CD14-positive monocyte (primary cell): ENCODE measurements around the gene HS1BP3. TPM values are rescaled to one million over a fixed set of nuclear protein-coding genes. Genes with fewer than 3 reads are reported as not detected.

Source experiments
- DNase-seq, 3 donors: peaks; one replicate each; pipeline ENCODE4 v3.0.0-alpha.2; 2011 to 2022
- H2AFZ ChIP-seq: 2 replicates; pipeline ENCODE4 v1.6.0; 2012; ENCODE audit warnings: mild to moderate bottlenecking, low read depth, low read length, inconsistent platforms; ENCODE audit not compliant: insufficient read depth, poor library complexity, severe bottlenecking
- H3K27ac ChIP-seq, 2 donors: 1 replicate in 1 of 2; 2 replicates in 1 of 2; pipeline ENCODE4 v1.5.1; 2012 to 2013; ENCODE audit warnings: low read length in 2 of 2, control low read depth in 1 of 2, inconsistent platforms in 1 of 2, low read depth in 1 of 2, mild to moderate bottlenecking in 1 of 2
- H3K27me3 ChIP-seq, 2 donors: one replicate each; pipeline versions ENCODE4 v1.6.0 to v1.6.1; 2011 to 2013; ENCODE audit warnings: low read length in 2 of 2; ENCODE audit not compliant: control insufficient read depth in 2 of 2, insufficient read depth in 2 of 2
- H3K36me3 ChIP-seq, 2 donors: replicated peaks in 1 of 2; 1 replicate in 1 of 2; 2 replicates in 1 of 2; pipeline versions ENCODE4 v1.5.1 to v1.6.1; 2012 to 2013; ENCODE audit warnings: low read length in 2 of 2, control low read depth in 1 of 2, inconsistent platforms in 1 of 2, mild to moderate bottlenecking in 1 of 2; ENCODE audit not compliant: insufficient read depth in 2 of 2, control insufficient read depth in 1 of 2
- H3K4me1 ChIP-seq, 2 donors: 1 replicate in 1 of 2; 2 replicates in 1 of 2; pipeline versions ENCODE4 v1.5.1 to v1.6.1; 2012 to 2013; ENCODE audit warnings: low read length in 2 of 2, control low read depth in 1 of 2, inconsistent platforms in 1 of 2, mild to moderate bottlenecking in 1 of 2, moderate library complexity in 1 of 2; ENCODE audit not compliant: insufficient read depth in 2 of 2, control insufficient read depth in 1 of 2
- H3K4me2 ChIP-seq: replicated peaks from 2 replicates; pipeline ENCODE3; 2012; ENCODE audit warnings: low read length, moderate library complexity, mild to moderate bottlenecking; ENCODE audit not compliant: poor library complexity, severe bottlenecking; ENCODE audit errors: extremely low read depth
- H3K4me3 ChIP-seq, 3 experiments: fragments of 200-600 bp in 1 of 3; sonication (generic) in 1 of 3; replicated peaks in 1 of 3; 1 replicate in 2 of 3; 2 replicates in 1 of 3; pipeline ENCODE4 v1.5.1; 2011 to 2013; ENCODE audit warnings: low read length in 3 of 3, mild to moderate bottlenecking in 3 of 3, control low read depth in 2 of 3, low read depth in 2 of 3, inconsistent platforms in 1 of 3, moderate library complexity in 1 of 3
- H3K79me2 ChIP-seq: 2 replicates; pipeline ENCODE4 v1.6.0; 2012; ENCODE audit warnings: mild to moderate bottlenecking, control low read depth, inconsistent platforms, low read length, moderate library complexity; ENCODE audit not compliant: insufficient read depth
- H3K9ac ChIP-seq: 2 replicates; pipeline ENCODE4 v1.6.0; 2017; ENCODE audit warnings: low read length, mild to moderate bottlenecking; ENCODE audit not compliant: insufficient read depth, poor library complexity, severe bottlenecking
- H3K9me3 ChIP-seq, 2 donors: replicated peaks in 1 of 2; 1 replicate in 1 of 2; 2 replicates in 1 of 2; pipeline versions ENCODE4 v1.5.1 to v1.6.1; 2012 to 2013; ENCODE audit warnings: low read length in 2 of 2, control low read depth in 1 of 2; ENCODE audit not compliant: control insufficient read depth in 1 of 2, insufficient read depth in 1 of 2
- H4K20me1 ChIP-seq: 2 replicates; pipeline ENCODE4 v1.6.0; 2012; ENCODE audit warnings: mild to moderate bottlenecking, low read length, control low read depth, moderate library complexity; ENCODE audit not compliant: insufficient read depth
- H3K27ac Mint-ChIP-seq, 7 donors: one replicate each; pipeline ENCODE4 v1.8.0; 2020; ENCODE audit warnings: mild to moderate bottlenecking in 7 of 7, mixed read lengths in 7 of 7, moderate library complexity in 6 of 7, inconsistent platforms in 2 of 7
- H3K27me3 Mint-ChIP-seq, 3 donors: one replicate each; pipeline ENCODE4 v1.8.0; 2021 to 2022; ENCODE audit warnings: low read depth in 3 of 3, mild to moderate bottlenecking in 3 of 3, mixed read lengths in 3 of 3, moderate library complexity in 3 of 3, inconsistent platforms in 1 of 3
- H3K36me3 Mint-ChIP-seq, 2 donors: one replicate each; pipeline ENCODE4 v1.8.0; 2020; ENCODE audit warnings: mixed read lengths in 2 of 2, inconsistent platforms in 1 of 2, mild to moderate bottlenecking in 1 of 2
- H3K4me1 Mint-ChIP-seq: one replicate; pipeline ENCODE4 v1.8.0; 2020; ENCODE audit warnings: mild to moderate bottlenecking, mixed read lengths
- H3K4me3 Mint-ChIP-seq, 2 donors: one replicate each; pipeline ENCODE4 v1.8.0; 2020; ENCODE audit warnings: mild to moderate bottlenecking in 2 of 2, mixed read lengths in 2 of 2, moderate library complexity in 1 of 2
- H3K9me3 Mint-ChIP-seq, 7 donors: one replicate each; pipeline ENCODE4 v1.8.0; 2020 to 2022; ENCODE audit warnings: mixed read lengths in 7 of 7, mild to moderate bottlenecking in 6 of 7, moderate library complexity in 6 of 7, inconsistent platforms in 2 of 7
- WGBS: methylation state at CpG from one replicate; pipeline ENCODE4 v1.1.5; 2013; ENCODE audit warnings: missing lambda C conversion rate; ENCODE audit not compliant: insufficient coverage; 5-methylcytosine and 5-hydroxymethylcytosine counted together
- intact Hi-C, 2 donors: fragments of 100-400 bp; cut with micrococcal nuclease; formaldehyde crosslinking; loops; one replicate each; pipeline versions ENCODE4 v1.15.0 to v1.15.1; 2023
- polyA plus RNA-seq, 3 donors: library from polyadenylated mRNA; depleted of rRNA in 1 of 3; unstranded in 2 of 3; stranded (reverse) in 1 of 3; fragments of 300-500 nt in 2 of 3; fragments of >200 nt in 1 of 3; fragmentation: Illumina TruSeq in 2 of 3; gene quantifications; 1 replicate in 2 of 3; 2 replicates in 1 of 3; pipeline ENCODE4 v1.2.3, GENCODE V29; 2012 to 2021
- TF ChIP-seq, protein P1 (sequence below): fragments of 200-600 bp; IDR thresholded peaks from one replicate; pipeline ENCODE4 v1.8.0; 2022; ENCODE audit warnings: antibody characterized with exemption, mild to moderate bottlenecking

The HS1BP3 gene
- polyA plus RNA-seq, 3 donors = 45.1 to 48.9 (median 45.4) TPM

DNA sequence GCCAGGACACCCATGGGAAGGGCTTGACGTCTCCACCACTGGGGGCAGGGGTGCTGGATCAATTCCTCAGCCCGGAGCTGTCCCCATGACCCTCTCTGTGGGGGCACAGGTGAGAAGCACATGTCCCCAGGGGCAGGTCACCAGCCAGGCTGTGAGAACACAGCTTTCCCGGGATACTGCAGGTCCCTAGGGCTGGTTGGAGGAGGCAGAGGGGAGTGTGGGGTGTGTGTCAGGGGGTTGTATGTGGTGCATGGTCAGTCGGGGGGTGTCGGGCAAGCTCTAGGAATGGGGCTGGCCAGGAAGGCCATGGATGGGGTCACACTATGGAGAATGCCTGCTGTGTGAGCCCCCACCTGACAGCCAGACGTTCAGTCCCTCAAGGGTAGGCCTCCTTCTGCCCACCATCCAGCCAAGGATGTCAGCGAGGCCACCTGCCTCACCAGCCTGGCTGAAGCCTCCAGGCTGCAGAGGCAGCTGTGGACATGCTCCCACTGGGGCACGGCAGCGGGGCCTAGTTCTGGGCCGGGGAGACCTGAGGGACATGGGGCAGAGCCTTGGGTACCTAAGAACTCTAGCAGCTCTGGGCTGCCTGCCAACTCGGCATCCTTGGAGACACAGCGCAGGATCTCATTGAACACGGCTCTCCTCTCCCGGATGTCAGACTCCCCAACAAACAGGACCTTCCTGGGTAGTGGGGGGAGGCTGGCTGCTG lies 10.3 kb downstream of the HS1BP3 start:
- Mint-ChIP-seq H3K27me3 (peaks cover 0 to 1% (median 0%) of the 10 kb centered on the region in 3 donors), H3K27ac (peak overlapping the region in 3 of 7 donors; percentile 5 to 30 (median 27)), H3K4me3 (no peak overlapping the region), H3K9me3 (no peaks in the 10 kb centered on the region), H3K36me3 (peaks cover 83 to 96% of the 10 kb centered on the region in 2 donors), H3K4me1 (peaks cover 13% of the 10 kb centered on the region)
- Histone ChIP-seq H3K36me3 (peaks cover 89 to 98% of the 10 kb centered on the region in 2 donors), H2AFZ (no peak overlapping the region), H3K27me3 (no peaks in the 10 kb centered on the region), H3K9me3 (no peaks in the 10 kb centered on the region), H3K27ac (peak overlapping the region in 1 of 2 donors; percentile 2), H4K20me1 (peaks cover 73% of the 10 kb centered on the region), H3K9ac (no peak overlapping the region), H3K4me3 (no peak overlapping the region), H3K4me2 (no peak overlapping the region), H3K79me2 (peaks cover 5% of the 10 kb centered on the region), H3K4me1 (no peaks in the 10 kb centered on the region)
- intact Hi-C loops = loop anchor here (5.0 to 10.0 kb wide), 3 partner anchors 188 to 756 kb away; no protein-coding TSS in a partner anchor
- TF ChIP-seq, protein P1, sequence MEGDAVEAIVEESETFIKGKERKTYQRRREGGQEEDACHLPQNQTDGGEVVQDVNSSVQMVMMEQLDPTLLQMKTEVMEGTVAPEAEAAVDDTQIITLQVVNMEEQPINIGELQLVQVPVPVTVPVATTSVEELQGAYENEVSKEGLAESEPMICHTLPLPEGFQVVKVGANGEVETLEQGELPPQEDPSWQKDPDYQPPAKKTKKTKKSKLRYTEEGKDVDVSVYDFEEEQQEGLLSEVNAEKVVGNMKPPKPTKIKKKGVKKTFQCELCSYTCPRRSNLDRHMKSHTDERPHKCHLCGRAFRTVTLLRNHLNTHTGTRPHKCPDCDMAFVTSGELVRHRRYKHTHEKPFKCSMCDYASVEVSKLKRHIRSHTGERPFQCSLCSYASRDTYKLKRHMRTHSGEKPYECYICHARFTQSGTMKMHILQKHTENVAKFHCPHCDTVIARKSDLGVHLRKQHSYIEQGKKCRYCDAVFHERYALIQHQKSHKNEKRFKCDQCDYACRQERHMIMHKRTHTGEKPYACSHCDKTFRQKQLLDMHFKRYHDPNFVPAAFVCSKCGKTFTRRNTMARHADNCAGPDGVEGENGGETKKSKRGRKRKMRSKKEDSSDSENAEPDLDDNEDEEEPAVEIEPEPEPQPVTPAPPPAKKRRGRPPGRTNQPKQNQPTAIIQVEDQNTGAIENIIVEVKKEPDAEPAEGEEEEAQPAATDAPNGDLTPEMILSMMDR = no peak
- DNase-seq = no peak
- 97% methylated on average over 10 of the region's 14 CpGs for WGBS

DNA sequence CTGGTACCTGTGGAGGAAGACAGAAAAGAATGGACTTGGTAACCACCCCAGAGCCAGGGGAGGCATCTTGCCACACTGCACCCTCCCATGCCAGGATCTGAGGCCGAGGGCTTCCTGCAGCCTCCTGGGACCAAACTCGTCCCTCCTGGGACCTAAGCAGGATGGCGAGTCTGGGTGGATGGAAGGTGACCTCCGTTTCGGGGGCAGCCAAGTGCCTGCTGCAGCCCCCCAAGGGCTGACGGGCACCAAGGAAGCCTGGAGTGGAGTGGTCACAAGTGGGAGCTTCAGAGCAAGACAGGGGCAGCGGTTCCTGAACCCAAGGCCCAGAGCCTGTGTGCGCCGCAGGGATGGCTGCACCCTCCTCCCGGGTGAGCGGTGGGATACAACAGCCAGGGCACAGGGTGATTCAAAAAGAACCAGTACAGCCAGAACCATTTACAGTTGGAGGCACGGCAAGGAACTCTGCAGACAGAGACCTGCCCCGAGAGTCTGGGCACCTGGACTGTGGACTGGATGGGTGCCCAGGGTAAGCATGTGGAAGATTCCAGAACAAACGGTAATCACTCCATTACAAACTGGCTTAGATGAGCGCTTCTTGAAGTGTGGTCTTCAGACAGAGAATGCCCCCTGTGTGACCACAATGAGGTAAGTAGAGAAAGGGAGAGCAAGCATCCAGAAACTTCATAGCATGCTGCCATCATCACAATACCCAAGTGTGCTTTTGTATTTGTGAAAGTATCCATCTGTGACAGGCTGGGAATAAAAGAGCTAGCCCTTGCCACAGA lies 12.1 kb downstream of the HS1BP3 start:
- H3K4me2 ChIP-seq = no peak overlapping the region
- no peak overlapping the region for H2AFZ ChIP-seq
- Mint-ChIP-seq H3K4me1 (peaks cover 5% of the 10 kb centered on the region), H3K27me3 (peaks cover 0 to 1% (median 0%) of the 10 kb centered on the region in 3 donors), H3K4me3 (no peak overlapping the region), H3K36me3 (peaks cover 80 to 96% of the 10 kb centered on the region in 2 donors), H3K9me3 (no peaks in the 10 kb centered on the region), H3K27ac (peak overlapping the region in 3 of 7 donors; percentile 7 to 61 (median 16))
- peaks cover 87 to 98% of the 10 kb centered on the region in 2 donors for H3K36me3 ChIP-seq
- WGBS = 99% methylated on average over 12 of the region's 15 CpGs
- no peak overlapping the region for H3K27ac ChIP-seq
- no peaks in the 10 kb centered on the region for H3K9me3 ChIP-seq
- H4K20me1 ChIP-seq = peaks cover 69% of the 10 kb centered on the region
- H3K27me3 ChIP-seq = no peaks in the 10 kb centered on the region
- H3K79me2 ChIP-seq = peaks cover 5% of the 10 kb centered on the region
- intact Hi-C loops = loop anchor here in 1 of 2 donors (5.0 kb wide), 1 partner anchor 242 kb away; no protein-coding TSS in a partner anchor
- no peak overlapping the region for H3K9ac ChIP-seq
- TF ChIP-seq, protein P1 = no peak
- no peak for DNase-seq
- H3K4me1 ChIP-seq = no peaks in the 10 kb centered on the region
- no peak overlapping the region for H3K4me3 ChIP-seq
